Gastroesophageal sphincter (tissue), 4 donors: ENCODE measurements around the gene SLC9A6. TPM values are rescaled to one million over a fixed set of nuclear protein-coding genes. Genes with fewer than 3 reads are reported as not detected.
"Not testable (repeated sequence)": the region's sequence is repeated elsewhere in the genome, so short reads cannot be mapped to it uniquely, and the experiment has no call there.

ENCODE experiments used
- ATAC-seq: fragments of 150-250 bp; one replicate; pipeline ENCODE4 v1.9.1; 2016; ENCODE audit warnings: mild to moderate bottlenecking, moderate library complexity
- H3K27ac ChIP-seq, 4 donors: fragments of 200-600 bp; sonication (generic) in 3 of 4; 1 replicate in 3 of 4; 2 replicates in 1 of 4; pipeline ENCODE4 v1.5.1; 2016 to 2019
- H3K27me3 ChIP-seq: fragments of 200-600 bp; sonication (generic); one replicate; pipeline ENCODE4 v1.5.1; 2019
- H3K36me3 ChIP-seq, 2 donors: fragments of 200-600 bp; sonication (generic); one replicate each; pipeline ENCODE4 v1.5.1; 2019; ENCODE audit warnings: control low read depth in 1 of 2
- H3K4me1 ChIP-seq, 3 donors: fragments of 200-600 bp; sonication (generic); 1 replicate in 2 of 3; 2 replicates in 1 of 3; pipeline ENCODE4 v1.5.1; 2016 to 2019; ENCODE audit warnings: control low read depth in 2 of 3
- H3K4me3 ChIP-seq, 2 donors: fragments of 200-600 bp; sonication (generic); one replicate each; pipeline ENCODE4 v1.5.1; 2019; ENCODE audit warnings: mild to moderate bottlenecking in 1 of 2, moderate library complexity in 1 of 2
- H3K9me3 ChIP-seq, 3 donors: fragments of 200-600 bp; sonication (generic); one replicate each; pipeline ENCODE4 v1.5.1; 2017 to 2019; ENCODE audit warnings: control low read depth in 2 of 3
- CTCF ChIP-seq, 4 experiments: fragments of 200-600 bp in 2 of 4; fragments of 450-650 bp in 2 of 4; sonication (generic) in 1 of 4; IDR thresholded peaks; one replicate each; pipeline ENCODE4 v1.5.1; 2017 to 2019; ENCODE audit warnings: antibody characterized with exemption in 4 of 4, mild to moderate bottlenecking in 2 of 4, moderate library complexity in 2 of 4
- EP300 ChIP-seq: sonication (generic); formaldehyde crosslinking; IDR thresholded peaks from one replicate; pipeline ENCODE4 v1.6.1; 2017; ENCODE audit warnings: antibody characterized with exemption, mild to moderate bottlenecking
- POLR2A ChIP-seq, 2 donors: fragments of 450-650 bp; IDR thresholded peaks; one replicate each; pipeline ENCODE4 v1.6.1; 2017; ENCODE audit warnings: antibody characterized with exemption in 2 of 2, mild to moderate bottlenecking in 2 of 2, moderate library complexity in 1 of 2
- POLR2AphosphoS5 ChIP-seq: sonication (generic); formaldehyde crosslinking; IDR thresholded peaks from one replicate; pipeline ENCODE4 v1.6.1; 2017; ENCODE audit warnings: antibody characterized with exemption
- WGBS, 2 donors: methylation state at CpG; one replicate each; pipeline ENCODE4 v1.1.5; 2018; ENCODE audit warnings: low coverage in 1 of 2; 5-methylcytosine and 5-hydroxymethylcytosine counted together
- total RNA-seq, 4 donors: library from RNA; depleted of rRNA; stranded (reverse); fragments of >200 nt; gene quantifications; one replicate each; pipeline ENCODE4 v1.1.0, GENCODE V29; 2016

Gene SLC9A6
- total RNA-seq, 4 donors from 2014 or later, result 17.2 to 27.3 (median 20.3) TPM

- peak overlapping the region in 3 of 4 donors; percentile 75 to 88 (median 87) for H3K27ac ChIP-seq
- no peak for ATAC-seq
- 45 to 59% methylated on average over 3 to 5 of the region's 7 CpGs for WGBS, 2 donors
- H3K36me3 ChIP-seq, result no peaks in the 10 kb centered on the region
- no peak overlapping the region for H3K4me3 ChIP-seq
- TF ChIP-seq POLR2A (IDR thresholded peaks at IDR 0.05), result no peak
- no peak for TF ChIP-seq EP300
- TF ChIP-seq CTCF (IDR thresholded peaks at IDR 0.05), result no peak
- peak; percentile 18 for TF ChIP-seq POLR2AphosphoS5
- no peaks in the 10 kb centered on the region for H3K27me3 ChIP-seq
- no peaks in the 10 kb centered on the region for H3K9me3 ChIP-seq
- peaks cover 3 to 46% (median 5%) of the 10 kb centered on the region in 3 donors for H3K4me1 ChIP-seq
Measured at GRCh38 chrX:136067966-136068365, 82.7 kb downstream of the SLC9A6 start.

GRCh38 chrX:136076942-136077341, 91.7 kb downstream of the SLC9A6 start:
- ATAC-seq, result no peak
- TF ChIP-seq CTCF (IDR thresholded peaks at IDR 0.05) (no peak), POLR2AphosphoS5 (no peak), POLR2A (IDR thresholded peaks at IDR 0.05) (no peak), EP300 (no peak)
- no peaks in the 10 kb centered on the region for H3K4me1 ChIP-seq
- no peak overlapping the region for H3K27ac ChIP-seq
- WGBS, 2 donors, result 59 to 90% methylated on average over 3 to 5 of the region's 5 CpGs
- no peaks in the 10 kb centered on the region for H3K36me3 ChIP-seq
- H3K9me3 ChIP-seq, result no peaks in the 10 kb centered on the region
- no peaks in the 10 kb centered on the region for H3K27me3 ChIP-seq
- no peak overlapping the region for H3K4me3 ChIP-seq

GRCh38 chrX:136080766-136081165, 95.5 kb downstream of the SLC9A6 start:
- ATAC-seq, result no peak
- no peak overlapping the region for H3K27ac ChIP-seq

GRCh38 chrX:136086521-136086920, 101.3 kb downstream of the SLC9A6 start:
- no peaks in the 10 kb centered on the region for H3K36me3 ChIP-seq
- TF ChIP-seq EP300, result no peak
- TF ChIP-seq CTCF (IDR thresholded peaks at IDR 0.05), result no peak
- no peak for TF ChIP-seq POLR2A (IDR thresholded peaks at IDR 0.05)
- TF ChIP-seq POLR2AphosphoS5, result no peak
- 82 to 95% methylated on average over 2 of the region's 2 CpGs for WGBS, 2 donors

More at GRCh38 chrX:136080766-136081165, 95.5 kb downstream of the SLC9A6 start:
- H3K36me3 ChIP-seq, result no peaks in the 10 kb centered on the region
- TF ChIP-seq CTCF (IDR thresholded peaks at IDR 0.05) (no peak), POLR2A (IDR thresholded peaks at IDR 0.05) (no peak), EP300 (no peak), POLR2AphosphoS5 (no peak)
- no peak overlapping the region for H3K4me3 ChIP-seq
- H3K4me1 ChIP-seq, result no peaks in the 10 kb centered on the region
- H3K27me3 ChIP-seq, result no peaks in the 10 kb centered on the region
- H3K9me3 ChIP-seq, result no peaks in the 10 kb centered on the region

GRCh38 chrX:136091898-136092297, 106.7 kb downstream of the SLC9A6 start:
- not testable (repeated sequence) for H3K4me3 ChIP-seq

More at GRCh38 chrX:136086521-136086920, 101.3 kb downstream of the SLC9A6 start:
- H3K9me3 ChIP-seq, result no peaks in the 10 kb centered on the region
- H3K4me3 ChIP-seq, result no peak overlapping the region
- H3K4me1 ChIP-seq, result no peaks in the 10 kb centered on the region
- no peaks in the 10 kb centered on the region for H3K27me3 ChIP-seq
- no peak for ATAC-seq
- no peak overlapping the region for H3K27ac ChIP-seq

More at GRCh38 chrX:136091898-136092297, 106.7 kb downstream of the SLC9A6 start:
- not testable (repeated sequence) for H3K4me1 ChIP-seq, H3K27ac ChIP-seq, H3K27me3 ChIP-seq, H3K36me3 ChIP-seq, ATAC-seq, H3K9me3 ChIP-seq
- 100% methylated on average over 1 to 4 of the region's 6 CpGs for WGBS, 2 donors
